ENCODE data around the gene GIPR. TPM values are rescaled to one million over a fixed set of nuclear protein-coding genes. Genes with fewer than 3 reads are reported as not detected.

The GIPR gene
- total and polyA plus RNA-seq, 2 experiments from 2014 or later = 0.42 to 1.2 TPM

- H3F3A ChIP-seq (replicated peaks; ENCODE audit: low read depth) = peaks cover 12% of the 10 kb centered on the region
- H3K27me3 ChIP-seq (ENCODE audit: insufficient read depth) = peaks cover 19% of the 10 kb centered on the region
- no peaks in the 10 kb centered on the region for H3K79me2 ChIP-seq (replicated peaks; ENCODE audit: insufficient read depth)
- DNase-seq (ENCODE audit: low spot score) (no peak), ATAC-seq (no peak)
- Mint-ChIP-seq H3K27me3 (ENCODE audit: insufficient read depth, low read depth, poor library complexity) (peaks cover 18% of the 10 kb centered on the region), H3K4me3 (no peak overlapping the region), H3K27ac (no peak overlapping the region), H3K4me1 (peaks cover 13% of the 10 kb centered on the region), H3K36me3 (ENCODE audit: low read depth) (no peaks in the 10 kb centered on the region; the same call in 2 of the 3 replicates), H3K9me3 (no peaks in the 10 kb centered on the region)
- no peak for TF ChIP-seq ZNF114 (CRISPR knock-in tag; IDR thresholded peaks at IDR 0.05)
- no peak for TF ChIP-seq JUNB (IDR thresholded peaks at IDR 0.05; ENCODE audit: unreplicated experiment)
- TF ChIP-seq, protein P1, sequence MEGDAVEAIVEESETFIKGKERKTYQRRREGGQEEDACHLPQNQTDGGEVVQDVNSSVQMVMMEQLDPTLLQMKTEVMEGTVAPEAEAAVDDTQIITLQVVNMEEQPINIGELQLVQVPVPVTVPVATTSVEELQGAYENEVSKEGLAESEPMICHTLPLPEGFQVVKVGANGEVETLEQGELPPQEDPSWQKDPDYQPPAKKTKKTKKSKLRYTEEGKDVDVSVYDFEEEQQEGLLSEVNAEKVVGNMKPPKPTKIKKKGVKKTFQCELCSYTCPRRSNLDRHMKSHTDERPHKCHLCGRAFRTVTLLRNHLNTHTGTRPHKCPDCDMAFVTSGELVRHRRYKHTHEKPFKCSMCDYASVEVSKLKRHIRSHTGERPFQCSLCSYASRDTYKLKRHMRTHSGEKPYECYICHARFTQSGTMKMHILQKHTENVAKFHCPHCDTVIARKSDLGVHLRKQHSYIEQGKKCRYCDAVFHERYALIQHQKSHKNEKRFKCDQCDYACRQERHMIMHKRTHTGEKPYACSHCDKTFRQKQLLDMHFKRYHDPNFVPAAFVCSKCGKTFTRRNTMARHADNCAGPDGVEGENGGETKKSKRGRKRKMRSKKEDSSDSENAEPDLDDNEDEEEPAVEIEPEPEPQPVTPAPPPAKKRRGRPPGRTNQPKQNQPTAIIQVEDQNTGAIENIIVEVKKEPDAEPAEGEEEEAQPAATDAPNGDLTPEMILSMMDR (conservative IDR thresholded peaks at IDR 0.05; ENCODE audit: low read depth in 2 of 2) = no peak
- TF ChIP-seq EZH2phosphoT487 (IDR thresholded peaks at IDR 0.05; ENCODE audit: unreplicated experiment) = no peak
- TF ChIP-seq ETS1 (IDR thresholded peaks at IDR 0.05) = no peak
- no peak for TF ChIP-seq POLR2AphosphoS5 (IDR thresholded peaks at IDR 0.05; ENCODE audit: low read depth)
- TF ChIP-seq, protein P2, sequence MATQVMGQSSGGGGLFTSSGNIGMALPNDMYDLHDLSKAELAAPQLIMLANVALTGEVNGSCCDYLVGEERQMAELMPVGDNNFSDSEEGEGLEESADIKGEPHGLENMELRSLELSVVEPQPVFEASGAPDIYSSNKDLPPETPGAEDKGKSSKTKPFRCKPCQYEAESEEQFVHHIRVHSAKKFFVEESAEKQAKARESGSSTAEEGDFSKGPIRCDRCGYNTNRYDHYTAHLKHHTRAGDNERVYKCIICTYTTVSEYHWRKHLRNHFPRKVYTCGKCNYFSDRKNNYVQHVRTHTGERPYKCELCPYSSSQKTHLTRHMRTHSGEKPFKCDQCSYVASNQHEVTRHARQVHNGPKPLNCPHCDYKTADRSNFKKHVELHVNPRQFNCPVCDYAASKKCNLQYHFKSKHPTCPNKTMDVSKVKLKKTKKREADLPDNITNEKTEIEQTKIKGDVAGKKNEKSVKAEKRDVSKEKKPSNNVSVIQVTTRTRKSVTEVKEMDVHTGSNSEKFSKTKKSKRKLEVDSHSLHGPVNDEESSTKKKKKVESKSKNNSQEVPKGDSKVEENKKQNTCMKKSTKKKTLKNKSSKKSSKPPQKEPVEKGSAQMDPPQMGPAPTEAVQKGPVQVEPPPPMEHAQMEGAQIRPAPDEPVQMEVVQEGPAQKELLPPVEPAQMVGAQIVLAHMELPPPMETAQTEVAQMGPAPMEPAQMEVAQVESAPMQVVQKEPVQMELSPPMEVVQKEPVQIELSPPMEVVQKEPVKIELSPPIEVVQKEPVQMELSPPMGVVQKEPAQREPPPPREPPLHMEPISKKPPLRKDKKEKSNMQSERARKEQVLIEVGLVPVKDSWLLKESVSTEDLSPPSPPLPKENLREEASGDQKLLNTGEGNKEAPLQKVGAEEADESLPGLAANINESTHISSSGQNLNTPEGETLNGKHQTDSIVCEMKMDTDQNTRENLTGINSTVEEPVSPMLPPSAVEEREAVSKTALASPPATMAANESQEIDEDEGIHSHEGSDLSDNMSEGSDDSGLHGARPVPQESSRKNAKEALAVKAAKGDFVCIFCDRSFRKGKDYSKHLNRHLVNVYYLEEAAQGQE (IDR thresholded peaks at IDR 0.05; ENCODE audit: unreplicated experiment) = no peak
- no peak for TF ChIP-seq CREB1 (CRISPR knock-in tag; IDR thresholded peaks at IDR 0.05; ENCODE audit: low read depth)
- no peak for TF ChIP-seq STAT1 (IDR thresholded peaks at IDR 0.05; ENCODE audit: unreplicated experiment)
- TF ChIP-seq ZNF462 (CRISPR knock-in tag; IDR thresholded peaks at IDR 0.05) = no peak
- no peak for TF ChIP-seq ZNF331 (CRISPR knock-in tag; IDR thresholded peaks at IDR 0.05; ENCODE audit: low read depth)
- no peak overlapping the region for H3K4me2 ChIP-seq
- H3K27ac ChIP-seq (ENCODE audit: low read depth) = no peak overlapping the region
- no peak overlapping the region for H3K4me3 ChIP-seq
- peak overlapping the region; percentile 59 for H2AFZ ChIP-seq
- H3K36me3 ChIP-seq (ENCODE audit: insufficient read depth) = no peaks in the 10 kb centered on the region
- H3K4me1 ChIP-seq (ENCODE audit: insufficient read depth) = peaks cover 8% of the 10 kb centered on the region; the same call in 1 of the 2 replicates
- H4K20me1 ChIP-seq (replicated peaks; ENCODE audit: insufficient read depth) = no peaks in the 10 kb centered on the region
- H3K9me2 ChIP-seq (ENCODE audit: insufficient read depth) = no peaks in the 10 kb centered on the region
These were observed 4.2 kb upstream of the GIPR start for GRCh38 chr19:45663800-45664199.

Measured in GM23338 (cell line).